ENCODE results near the gene SLC30A1.
A peak's percentile ranks its signal among the peaks of the same experiment; 100 is the strongest.
"Not testable (repeated sequence)": the region's sequence is repeated elsewhere in the genome, so short reads cannot be mapped to it uniquely, and the experiment has no call there.

Gene SLC30A1

GRCh38 chr1:211578640-211579439 lies at the start of gene SLC30A1:
SLC30A1 (minus strand) TSS chr1:211579161; CDS start chr1:211578612, 549 bp downstream.
- peak; percentile 97 to 99 (median 98) for DNase-seq

GRCh38 chr1:211628417-211628816 lies 49.5 kb upstream of the SLC30A1 start:
- no peak for DNase-seq

- DNase-seq = no peak
Measured at GRCh38 chr1:211627259-211627658, 48.3 kb upstream of the SLC30A1 start.

GRCh38 chr1:211625866-211626265 lies 46.9 kb upstream of the SLC30A1 start:
- DNase-seq = not testable (repeated sequence)

- DNase-seq = peak in 3 of 6 experiments; percentile 2 to 13 (median 7)
Measured at GRCh38 chr1:211625040-211625439, 46.1 kb upstream of the SLC30A1 start.

GRCh38 chr1:211623515-211623914 lies 44.6 kb upstream of the SLC30A1 start:
- DNase-seq = no peak

GRCh38 chr1:211621447-211622198 lies 42.7 kb upstream of the SLC30A1 start:
- DNase-seq = no peak

- no peak for DNase-seq
Measured at GRCh38 chr1:211620097-211620496, 41.1 kb upstream of the SLC30A1 start.

GRCh38 chr1:211619033-211619996 lies 40.4 kb upstream of the SLC30A1 start:
- DNase-seq = no peak

- no peak for DNase-seq
Measured at GRCh38 chr1:211616965-211617297, 38.0 kb upstream of the SLC30A1 start.

GRCh38 chr1:211616231-211616964 lies 37.4 kb upstream of the SLC30A1 start:
- DNase-seq = no peak

- DNase-seq = no peak
Measured at GRCh38 chr1:211614615-211615014, 35.7 kb upstream of the SLC30A1 start.

- DNase-seq = no peak
Measured at GRCh38 chr1:211613951-211614350, 35.0 kb upstream of the SLC30A1 start.

- DNase-seq = no peak
Measured at GRCh38 chr1:211613108-211613947, 34.4 kb upstream of the SLC30A1 start.

- DNase-seq = no peak
Measured at GRCh38 chr1:211612786-211613107, 33.8 kb upstream of the SLC30A1 start.

- DNase-seq = no peak
Measured at GRCh38 chr1:211611818-211612217, 32.9 kb upstream of the SLC30A1 start.

GRCh38 chr1:211610779-211611556 lies 32.0 kb upstream of the SLC30A1 start:
- DNase-seq = no peak

- no peak for DNase-seq
Measured at GRCh38 chr1:211609120-211610024, 30.4 kb upstream of the SLC30A1 start.

- no peak for DNase-seq
Measured at GRCh38 chr1:211607754-211608473, 29.0 kb upstream of the SLC30A1 start.

Data from stimulated activated naive CD4-positive, alpha-beta T cell (primary cell).